CD4-positive, alpha-beta T cell (primary cell): Measurements from ENCODE around the gene FAM186B. TPM values are rescaled to one million over a fixed set of nuclear protein-coding genes. Genes with fewer than 3 reads are reported as not detected.
A peak's percentile ranks its signal among the peaks of the same experiment; 100 is the strongest.

Experiments
- ATAC-seq: fragments of 200-7000 bp; cut with Tn5 transposase; one replicate; pipeline ENCODE4 v1.10.0; 2022; ENCODE audit warnings: mild to moderate bottlenecking; ENCODE audit not compliant: poor library complexity
- CTCF ChIA-PET: fragments of 350-600 bp; sonication (Branson Sonifier 250); formaldehyde crosslinking; loops from one replicate; lab custom pipeline; 2021; ENCODE audit warnings: antibody characterized with exemption, inconsistent platforms; lab: Charles Lee
- POLR2A ChIA-PET: fragments of 350-600 bp; sonication (Branson Sonifier 250); formaldehyde crosslinking; loops from one replicate; lab custom pipeline; 2021; ENCODE audit warnings: antibody characterized with exemption, inconsistent platforms; lab: Charles Lee
- DNase-seq, 14 experiments: peaks; one replicate each; pipeline ENCODE4 v3.0.0-alpha.2; 2013 to 2020; ENCODE audit warnings: mixed read lengths in 2 of 14
- H3K27ac ChIP-seq, 2 donors: one replicate each; pipeline versions ENCODE4 v1.5.1 to v1.7.0; 2013; ENCODE audit warnings: low read length in 2 of 2, low read depth in 1 of 2, mild to moderate bottlenecking in 1 of 2
- H3K27me3 ChIP-seq, 2 experiments: 1 replicate in 1 of 2; 2 replicates in 1 of 2; pipeline versions ENCODE4 v1.6.1 to v1.7.0; 2013; ENCODE audit warnings: low read length in 2 of 2, control low read depth in 1 of 2, mild to moderate bottlenecking in 1 of 2, moderate library complexity in 1 of 2; ENCODE audit not compliant: insufficient read depth in 2 of 2, control insufficient read depth in 1 of 2
- H3K36me3 ChIP-seq: one replicate; pipeline ENCODE4 v1.6.1; 2013; ENCODE audit warnings: low read length, control low read depth; ENCODE audit not compliant: insufficient read depth
- H3K4me1 ChIP-seq: one replicate; pipeline ENCODE4 v1.6.1; 2013; ENCODE audit warnings: low read length, control low read depth; ENCODE audit not compliant: insufficient read depth
- H3K4me3 ChIP-seq: one replicate; pipeline ENCODE4 v1.5.1; 2013; ENCODE audit warnings: mild to moderate bottlenecking, low read length, moderate library complexity
- H3K9me3 ChIP-seq, 2 experiments: 1 replicate in 1 of 2; 2 replicates in 1 of 2; pipeline versions ENCODE4 v1.6.1 to v1.7.0; 2013; ENCODE audit warnings: low read length in 2 of 2, mild to moderate bottlenecking in 2 of 2, control low read depth in 1 of 2, moderate library complexity in 1 of 2; ENCODE audit not compliant: control insufficient read depth in 1 of 2, insufficient read depth in 1 of 2
- H3K27ac Mint-ChIP-seq: one replicate; pipeline ENCODE4 v1.8.0; 2020; ENCODE audit warnings: mixed read lengths
- H3K27me3 Mint-ChIP-seq: one replicate; pipeline ENCODE4 v1.8.0; 2021; ENCODE audit warnings: mixed read lengths
- H3K36me3 Mint-ChIP-seq: one replicate; pipeline ENCODE4 v1.8.0; 2021; ENCODE audit warnings: low read depth, mixed read lengths
- H3K4me1 Mint-ChIP-seq: one replicate; pipeline ENCODE4 v1.8.0; 2021; ENCODE audit warnings: low read depth, mixed read lengths
- H3K4me3 Mint-ChIP-seq: one replicate; pipeline ENCODE4 v1.8.0; 2020; ENCODE audit warnings: mild to moderate bottlenecking, mixed read lengths
- H3K9me3 Mint-ChIP-seq: one replicate; pipeline ENCODE4 v1.8.0; 2020; ENCODE audit warnings: mixed read lengths
- intact Hi-C, 2 experiments: fragments of 100-400 bp; cut with DNase I in 1 of 2; cut with micrococcal nuclease in 1 of 2; formaldehyde crosslinking; loops; one replicate each; pipeline versions ENCODE4 v1.15.1 to v1.9.0; 2023 to 2025; cut with DNase I, micrococcal nuclease
- total RNA-seq, 174 experiments: library from RNA in 2 of 174; stranded (reverse) in 2 of 174; gene quantifications; one replicate each; pipeline ENCODE4 v1.2.3 and lab custom pipeline; 2021 to 2026
- TF ChIP-seq, protein P1 (sequence below): fragments of 200-600 bp; IDR thresholded peaks from one replicate; pipeline ENCODE4 v1.8.0; 2022; ENCODE audit warnings: antibody characterized with exemption, mild to moderate bottlenecking

Gene FAM186B
- total RNA-seq, 2 experiments from 2014 or later, result 0.64 to 0.74 TPM

DNA sequence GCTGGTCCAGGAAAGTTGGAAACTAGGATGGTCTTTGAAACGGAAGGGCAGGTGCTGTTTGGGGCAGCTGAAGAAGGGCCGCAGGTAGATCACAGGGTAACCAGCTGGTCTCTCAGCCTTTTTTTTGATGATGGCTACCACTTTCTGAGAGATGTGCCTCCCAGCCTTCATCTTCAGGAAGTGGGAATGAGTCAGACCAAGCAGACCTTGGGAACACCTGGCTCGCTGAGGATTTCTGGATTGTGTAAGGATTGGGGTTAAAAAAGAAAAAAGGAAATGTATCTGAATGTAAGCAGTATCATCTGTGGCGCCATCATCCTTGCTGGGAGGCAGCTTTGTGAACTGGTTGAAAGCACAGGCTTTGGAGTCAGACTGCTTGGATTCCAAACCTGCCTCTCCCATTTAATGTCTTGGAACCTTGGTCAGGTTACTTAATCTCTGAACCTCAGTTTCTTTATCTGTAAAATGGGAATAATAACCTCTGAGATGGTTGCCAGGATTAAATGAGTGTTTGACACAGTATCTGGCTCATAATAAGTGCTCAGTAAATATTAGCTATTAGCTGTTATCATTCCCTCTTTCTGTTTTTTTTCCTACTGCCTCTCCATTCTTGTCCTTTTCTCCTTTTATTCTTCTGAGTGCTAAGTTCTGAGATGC lies 19.6 kb upstream of the FAM186B start:
- Histone ChIP-seq H3K27ac (no peak overlapping the region), H3K36me3 (no peaks in the 10 kb centered on the region), H3K4me1 (peaks cover 29% of the 10 kb centered on the region), H3K9me3 (no peaks in the 10 kb centered on the region), H3K27me3 (no peaks in the 10 kb centered on the region), H3K4me3 (no peak overlapping the region)
- H3K27ac Mint-ChIP-seq, result no peak overlapping the region
- intact Hi-C loops, result loop anchor here in 1 of 2 experiments (2.0 to 10.0 kb wide), 6 partner anchors 58 to 660 kb away; partner anchors contain the start of genes BCDIN3D, LIMA1 and NCKAP5L
- ChIA-PET POLR2A (interaction anchor here (0.6 to 3.0 kb wide), 3 partner anchors 8 to 390 kb away, joined by 3 to 11 read pairs (median 4); partner anchors contain the start of gene TMBIM6), CTCF (interaction anchor here (0.5 to 3.1 kb wide), 5 partner anchors 12 to 267 kb away, joined by 3 to 26 read pairs (median 9); partner anchors contain the start of gene TMBIM6)
- H3K4me3 Mint-ChIP-seq, result peak overlapping the region; percentile 43
- no peak for DNase-seq
- TF ChIP-seq, protein P1, sequence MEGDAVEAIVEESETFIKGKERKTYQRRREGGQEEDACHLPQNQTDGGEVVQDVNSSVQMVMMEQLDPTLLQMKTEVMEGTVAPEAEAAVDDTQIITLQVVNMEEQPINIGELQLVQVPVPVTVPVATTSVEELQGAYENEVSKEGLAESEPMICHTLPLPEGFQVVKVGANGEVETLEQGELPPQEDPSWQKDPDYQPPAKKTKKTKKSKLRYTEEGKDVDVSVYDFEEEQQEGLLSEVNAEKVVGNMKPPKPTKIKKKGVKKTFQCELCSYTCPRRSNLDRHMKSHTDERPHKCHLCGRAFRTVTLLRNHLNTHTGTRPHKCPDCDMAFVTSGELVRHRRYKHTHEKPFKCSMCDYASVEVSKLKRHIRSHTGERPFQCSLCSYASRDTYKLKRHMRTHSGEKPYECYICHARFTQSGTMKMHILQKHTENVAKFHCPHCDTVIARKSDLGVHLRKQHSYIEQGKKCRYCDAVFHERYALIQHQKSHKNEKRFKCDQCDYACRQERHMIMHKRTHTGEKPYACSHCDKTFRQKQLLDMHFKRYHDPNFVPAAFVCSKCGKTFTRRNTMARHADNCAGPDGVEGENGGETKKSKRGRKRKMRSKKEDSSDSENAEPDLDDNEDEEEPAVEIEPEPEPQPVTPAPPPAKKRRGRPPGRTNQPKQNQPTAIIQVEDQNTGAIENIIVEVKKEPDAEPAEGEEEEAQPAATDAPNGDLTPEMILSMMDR, result no peak
- H3K9me3 Mint-ChIP-seq, result no peaks in the 10 kb centered on the region
- H3K27me3 Mint-ChIP-seq, result no peaks in the 10 kb centered on the region
- no peaks in the 10 kb centered on the region for H3K36me3 Mint-ChIP-seq
- H3K4me1 Mint-ChIP-seq, result peaks cover 30% of the 10 kb centered on the region
- ATAC-seq, result no peak

DNA sequence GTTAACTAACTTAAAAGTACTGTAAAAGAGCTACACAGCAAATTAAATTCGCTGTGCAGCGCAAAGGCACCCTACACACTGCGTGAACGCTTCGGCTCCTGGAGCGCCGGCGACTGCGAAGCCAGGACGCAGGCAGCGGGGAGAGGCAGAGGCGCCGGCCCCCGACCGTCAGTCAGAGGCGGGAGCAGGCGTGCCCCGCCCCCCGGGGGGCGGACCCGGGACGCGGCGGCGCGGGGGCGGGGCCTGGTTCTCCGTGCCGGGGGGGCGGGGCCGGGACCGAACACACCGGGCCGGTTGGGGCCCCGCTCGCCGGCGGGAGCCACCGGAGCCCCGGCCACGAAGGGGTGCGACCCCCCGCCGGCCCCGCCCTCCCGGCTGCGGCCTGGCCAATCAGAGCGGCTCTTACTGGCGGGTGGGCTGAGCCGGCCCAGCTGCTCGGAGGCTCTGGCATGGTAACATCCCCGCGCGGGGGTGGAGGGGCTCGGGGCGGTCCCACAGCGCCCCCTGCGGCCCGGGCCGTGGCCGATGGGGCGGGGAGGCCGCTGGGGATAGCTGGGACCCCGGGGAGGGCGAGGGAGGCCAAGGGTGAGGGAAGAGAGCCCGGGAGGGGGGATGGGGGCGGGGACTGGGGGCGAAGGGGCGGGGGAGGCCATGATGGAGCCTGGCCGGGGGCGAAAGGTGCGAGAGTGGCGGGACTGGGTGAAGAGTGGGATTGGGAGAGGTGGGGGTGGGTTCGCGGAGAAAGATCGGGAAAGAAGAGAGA lies 17.9 kb upstream of the FAM186B start, which contains the start of gene PRPF40B:
Gene PRPF40B (plus strand): TSS at position 420 of the 763 bp plus-strand sequence. CDS start 30 bp downstream, at position 450.
- Mint-ChIP-seq H3K4me3 (peak within 1 kb of the TSS; percentile 92), H3K9me3 (no peaks in the 10 kb centered on the region), H3K36me3 (no peaks in the 10 kb centered on the region), H3K4me1 (peaks cover 30% of the 10 kb centered on the region), H3K27ac (peak within 1 kb of the TSS; percentile 92), H3K27me3 (peaks cover 6% of the 10 kb centered on the region)
- ChIA-PET CTCF (interaction anchor here (0.6 to 3.1 kb wide), 29 partner anchors 9 to 488 kb away, joined by 3 to 26 read pairs (median 4); partner anchors contain the start of genes COX14, DNAJC22, FMNL3 and MCRS1), POLR2A (interaction anchor here (0.7 to 3.0 kb wide), 19 partner anchors 9 to 489 kb away, joined by 3 to 34 read pairs (median 7); partner anchors contain the start of genes BCDIN3D, COX14, FAM186B and MCRS1)
- peak within 1 kb of the TSS; percentile 70 for H3K4me3 ChIP-seq
- peak; percentile 76 for ATAC-seq
- H3K27ac ChIP-seq, result peak within 1 kb of the TSS; percentile 58 to 66
- H3K27me3 ChIP-seq, result no peaks in the 10 kb centered on the region
- peak; percentile 70 to 93 (median 84) for DNase-seq
- H3K9me3 ChIP-seq, result no peaks in the 10 kb centered on the region
- intact Hi-C loops, result loop anchor here (1.0 to 10.0 kb wide), 6 partner anchors 43 to 661 kb away; partner anchors contain the start of genes LIMA1 (in 1 of the 2), MCRS1 (in 1 of the 2) and NCKAP5L (in 1 of the 2)
- TF ChIP-seq, protein P1, result peak; percentile 23
- H3K36me3 ChIP-seq, result no peaks in the 10 kb centered on the region
- H3K4me1 ChIP-seq, result peaks cover 29% of the 10 kb centered on the region
